Astrocyte (in vitro differentiated cells and primary cell): ENCODE data around the gene CDC16.

Experiments used
- EZH2 ChIP-seq: IDR thresholded peaks from 2 replicates; pipeline ENCODE4 v1.6.1; 2012; ENCODE audit warnings: mild to moderate bottlenecking, low read length, inconsistent platforms; ENCODE audit not compliant: insufficient read depth
- TF ChIP-seq, protein P1 (sequence below): IDR thresholded peaks from 2 replicates; pipeline ENCODE4 v1.5.1; 2011; ENCODE audit warnings: low read depth, mild to moderate bottlenecking, inconsistent platforms, low read length, moderate library complexity; ENCODE audit not compliant: insufficient read depth

GRCh38 chr13:114282041-114282670 lies 47.5 kb downstream of the CDC16 start:
- TF ChIP-seq, protein P1, sequence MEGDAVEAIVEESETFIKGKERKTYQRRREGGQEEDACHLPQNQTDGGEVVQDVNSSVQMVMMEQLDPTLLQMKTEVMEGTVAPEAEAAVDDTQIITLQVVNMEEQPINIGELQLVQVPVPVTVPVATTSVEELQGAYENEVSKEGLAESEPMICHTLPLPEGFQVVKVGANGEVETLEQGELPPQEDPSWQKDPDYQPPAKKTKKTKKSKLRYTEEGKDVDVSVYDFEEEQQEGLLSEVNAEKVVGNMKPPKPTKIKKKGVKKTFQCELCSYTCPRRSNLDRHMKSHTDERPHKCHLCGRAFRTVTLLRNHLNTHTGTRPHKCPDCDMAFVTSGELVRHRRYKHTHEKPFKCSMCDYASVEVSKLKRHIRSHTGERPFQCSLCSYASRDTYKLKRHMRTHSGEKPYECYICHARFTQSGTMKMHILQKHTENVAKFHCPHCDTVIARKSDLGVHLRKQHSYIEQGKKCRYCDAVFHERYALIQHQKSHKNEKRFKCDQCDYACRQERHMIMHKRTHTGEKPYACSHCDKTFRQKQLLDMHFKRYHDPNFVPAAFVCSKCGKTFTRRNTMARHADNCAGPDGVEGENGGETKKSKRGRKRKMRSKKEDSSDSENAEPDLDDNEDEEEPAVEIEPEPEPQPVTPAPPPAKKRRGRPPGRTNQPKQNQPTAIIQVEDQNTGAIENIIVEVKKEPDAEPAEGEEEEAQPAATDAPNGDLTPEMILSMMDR, result no peak
- no peak for TF ChIP-seq EZH2
